NCI-H1048 (cell line): ENCODE results near the gene GNAL.

ENCODE experiments used
- DNase-seq: peaks from one replicate; lab custom pipeline; 2025; lab: John Stamatoyannopoulos, UW

The GNAL gene

DNA sequence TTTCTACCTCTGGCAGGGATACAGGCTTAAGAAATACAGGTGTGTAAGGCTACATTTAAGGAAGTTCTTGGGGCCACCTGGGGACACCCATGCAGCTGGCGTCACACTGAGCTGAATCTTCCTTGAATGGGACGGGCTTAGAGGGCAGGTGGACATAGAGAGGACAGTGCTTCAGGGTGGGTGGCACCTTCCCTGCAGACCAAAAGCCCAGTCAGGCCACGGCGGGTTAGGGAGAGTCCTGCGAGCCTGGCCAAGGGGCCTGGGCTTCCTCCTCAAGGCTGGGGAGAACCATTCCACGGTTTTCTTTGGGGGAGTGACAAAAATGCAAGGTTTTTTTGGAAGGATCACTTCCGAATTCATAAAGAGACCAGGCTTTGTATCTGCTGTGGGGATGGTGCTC lies 73.4 kb downstream of the GNAL start:
- DNase-seq, result no peak

DNA sequence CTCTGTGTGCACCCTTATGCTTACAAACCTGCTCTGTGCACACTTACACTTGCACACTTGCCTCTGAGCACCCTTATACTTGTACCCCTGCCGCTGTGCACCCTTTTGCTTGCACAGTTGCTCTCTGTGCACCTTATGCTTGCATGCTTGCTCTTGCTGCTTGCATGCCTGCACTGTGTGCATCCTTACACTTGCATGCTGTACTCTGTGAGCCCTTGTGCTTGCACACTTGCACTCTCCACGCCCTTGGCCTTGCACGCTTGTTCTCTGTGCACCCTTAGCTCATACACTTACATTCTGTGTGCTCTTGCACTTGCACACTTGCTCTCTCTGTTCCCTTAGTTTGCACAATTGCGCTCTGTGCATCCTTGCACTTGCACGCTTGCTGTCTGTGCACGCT lies 78.3 kb downstream of the GNAL start:
- DNase-seq, result no peak

DNA sequence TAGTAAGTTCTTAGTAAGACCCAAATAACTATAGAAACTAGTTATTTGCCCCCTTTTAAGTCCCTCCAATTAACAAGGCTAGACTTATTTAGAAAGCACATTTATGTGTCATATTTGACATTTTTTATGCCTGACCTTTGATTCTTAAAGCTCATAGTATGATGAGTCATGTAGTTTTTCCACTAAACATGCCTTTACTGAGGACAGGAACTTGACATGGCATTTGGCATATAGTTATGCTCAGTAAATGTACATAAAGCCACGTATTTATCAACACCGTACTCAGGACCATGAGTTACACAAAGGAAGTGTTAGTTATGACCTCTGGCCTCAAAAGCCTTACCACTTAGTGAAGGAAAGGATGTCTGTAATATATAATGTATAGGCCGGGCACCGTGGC lies 78.9 kb downstream of the GNAL start:
- no peak for DNase-seq

DNA sequence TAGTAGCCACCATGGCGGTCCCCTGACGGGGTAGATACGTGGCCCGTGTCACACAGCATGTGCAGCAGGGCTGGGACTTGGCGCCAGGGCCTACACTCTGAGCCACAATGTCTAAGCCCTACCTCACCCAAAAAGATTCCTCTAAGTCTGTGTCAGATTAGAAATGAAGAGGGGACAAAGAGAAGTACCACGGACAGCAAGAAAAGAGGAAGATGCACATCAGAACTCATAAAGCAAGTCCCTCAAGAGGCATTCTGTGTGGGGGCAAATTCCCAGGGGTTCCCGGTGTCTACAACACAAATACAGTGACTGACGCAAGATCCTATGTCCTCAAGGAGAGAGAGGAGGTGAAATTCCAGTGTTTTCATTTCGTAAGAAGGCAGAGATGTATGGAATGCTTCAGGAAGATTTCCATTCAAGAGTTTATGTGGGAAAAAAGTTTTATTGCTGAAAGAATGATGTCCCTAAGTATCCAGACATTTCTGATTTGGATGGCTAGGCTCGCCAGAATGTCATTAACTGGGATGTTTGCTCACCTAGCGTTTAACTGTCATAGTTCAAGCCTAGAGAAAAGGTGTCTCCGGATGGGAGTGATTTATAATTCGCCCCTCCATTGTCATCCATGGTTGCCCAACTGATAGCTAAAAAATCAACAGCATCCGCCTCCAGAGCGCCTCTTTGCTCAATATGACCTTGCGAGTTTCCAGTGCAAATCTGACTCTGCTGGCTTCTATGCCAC lies 86.5 kb downstream of the GNAL start:
- DNase-seq, result no peak

DNA sequence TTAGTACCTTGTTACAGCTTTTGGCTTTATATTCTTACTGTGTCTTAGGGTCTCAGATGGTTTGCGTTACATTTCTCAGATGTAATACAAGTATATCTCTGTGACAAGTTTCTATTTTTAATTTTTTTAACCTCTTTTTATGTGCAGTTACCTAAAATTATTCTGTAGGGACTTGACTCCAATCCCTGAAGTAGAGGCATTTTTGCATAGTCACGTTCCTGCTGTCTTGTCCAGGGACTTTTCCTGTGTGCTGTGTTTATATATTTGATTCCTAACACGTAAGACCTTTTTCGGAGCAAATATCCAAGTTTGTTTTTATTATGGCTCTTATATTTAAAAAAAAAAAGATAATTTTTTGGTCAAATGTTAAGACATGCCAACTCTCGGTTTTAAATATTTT lies 91.0 kb downstream of the GNAL start:
- DNase-seq, result no peak

DNA sequence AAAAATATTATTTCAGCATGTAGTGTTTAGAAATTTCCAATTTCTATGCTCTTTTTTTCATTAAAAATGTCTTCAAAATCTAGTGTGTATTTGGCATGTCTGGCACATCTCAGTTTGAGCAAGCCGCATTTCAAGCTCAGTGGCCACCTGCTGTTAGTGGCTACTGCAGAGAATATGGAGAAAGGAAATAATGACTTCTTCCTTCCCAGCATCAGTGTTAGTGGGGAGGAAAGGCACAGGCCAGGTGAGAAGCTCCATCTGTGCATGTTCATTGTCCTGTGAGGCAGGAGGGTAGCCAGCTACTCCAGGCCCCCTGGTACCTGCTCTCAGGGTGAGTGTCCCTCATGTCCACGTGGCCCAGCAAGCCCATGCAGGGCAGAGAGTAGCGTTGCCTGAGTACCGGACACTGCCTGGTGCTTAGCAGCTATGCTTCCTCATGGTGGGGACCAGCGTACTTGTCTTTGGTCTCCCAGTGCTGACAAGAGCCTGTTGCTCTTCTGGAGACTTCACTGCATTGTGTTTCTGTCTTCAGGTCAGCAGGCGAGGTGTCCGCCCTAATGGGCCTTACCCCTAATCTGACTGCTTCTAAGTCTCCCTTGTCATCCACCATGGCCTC lies 94.8 kb downstream of the GNAL start:
- no peak for DNase-seq

DNA sequence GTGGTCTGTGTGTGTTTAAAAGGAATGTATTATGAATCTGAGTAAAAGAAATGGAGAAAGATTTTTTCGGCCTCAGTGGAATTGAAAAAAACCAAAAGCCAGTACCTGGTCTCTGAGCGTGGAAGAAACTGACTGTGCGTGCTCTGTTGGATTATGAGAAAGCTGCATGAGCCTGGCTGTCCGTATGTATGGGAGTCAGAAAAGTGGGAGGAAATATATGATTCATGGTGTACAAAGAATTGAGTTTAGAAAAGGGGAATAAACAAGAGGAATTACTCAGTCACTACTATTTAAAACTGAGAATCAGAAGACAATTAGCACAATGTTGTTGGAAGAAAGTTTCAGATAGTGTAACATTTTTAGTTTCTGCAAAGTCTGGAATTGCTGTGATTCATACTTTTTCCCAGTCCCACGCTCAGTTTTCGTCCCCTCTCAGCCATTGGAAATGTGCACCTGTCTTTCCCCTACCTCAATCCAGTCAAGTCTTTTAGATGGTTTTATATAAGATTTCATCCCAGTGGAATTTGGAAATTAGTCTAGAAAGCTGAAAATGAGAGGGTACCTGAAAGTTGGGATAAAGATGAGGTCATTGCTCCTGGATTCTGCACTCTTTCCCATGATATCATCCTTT lies 95.7 kb downstream of the GNAL start:
- no peak for DNase-seq

DNA sequence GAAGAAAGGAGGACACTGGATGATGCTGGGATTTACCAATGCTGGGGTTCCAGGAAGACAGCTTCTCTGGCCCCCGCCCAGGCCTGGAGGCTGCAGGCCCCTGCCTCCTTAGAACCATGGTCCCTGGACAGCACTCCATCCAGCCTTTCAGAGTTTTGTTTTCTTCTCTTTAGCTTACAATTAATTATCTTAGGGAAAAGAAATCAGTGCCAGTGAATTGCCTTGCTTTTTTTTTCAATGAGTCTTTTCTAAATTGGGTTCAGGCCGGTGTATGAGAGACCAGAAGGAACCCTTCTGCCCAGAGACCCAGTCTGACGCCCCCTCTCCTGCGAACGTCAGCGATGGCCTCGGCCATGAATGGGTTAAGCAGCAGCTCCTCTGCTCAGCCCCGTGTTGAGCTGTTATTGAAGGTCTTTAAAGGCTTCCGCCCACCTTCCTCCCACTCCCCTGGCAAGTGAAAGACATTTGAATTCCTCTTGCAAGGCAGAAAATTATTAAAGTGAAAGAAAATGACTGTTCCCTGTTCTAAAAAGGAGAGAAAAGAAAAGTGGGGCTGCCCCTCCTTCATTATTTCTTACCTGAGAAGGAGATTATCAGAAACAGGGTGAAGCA lies 96.5 kb downstream of the GNAL start:
- DNase-seq, result no peak

DNA sequence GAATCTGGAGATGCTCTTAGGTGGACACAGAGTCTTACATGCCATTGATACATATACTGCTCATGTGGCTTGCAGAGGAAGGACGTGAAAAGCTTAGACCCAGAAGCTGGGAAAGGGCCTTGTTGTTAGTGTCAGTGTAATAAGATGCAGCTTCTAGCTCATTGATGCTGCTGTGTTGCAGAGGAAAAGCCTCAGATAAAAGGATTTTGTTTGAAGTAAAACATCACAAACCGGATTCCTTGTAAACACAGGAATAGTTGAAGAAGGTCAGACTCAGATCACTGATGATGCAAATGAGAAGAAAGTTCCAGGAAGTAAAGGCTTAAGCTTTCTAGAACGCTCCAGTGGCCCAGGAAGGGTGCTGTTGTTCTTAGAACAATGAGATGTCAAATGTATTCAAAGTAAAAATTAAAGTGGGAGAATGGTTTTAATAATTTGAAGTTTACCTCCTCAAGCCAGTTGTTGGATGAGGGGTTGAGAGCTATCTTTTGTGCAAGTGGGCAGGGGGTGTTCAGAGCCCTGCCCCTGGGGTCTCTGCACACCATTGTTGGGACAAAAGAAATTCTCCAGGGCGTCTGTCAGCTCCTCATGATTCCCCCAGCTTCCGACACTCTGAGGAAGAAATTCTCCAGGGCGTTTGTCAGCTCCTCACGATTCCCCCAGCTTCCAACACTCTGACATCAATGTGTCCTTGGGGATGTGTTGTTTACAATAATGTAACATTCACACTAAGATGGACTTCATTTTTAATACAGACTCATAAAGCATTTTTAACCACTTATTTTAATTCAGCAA lies 100.8 kb downstream of the GNAL start:
- DNase-seq, result no peak

DNA sequence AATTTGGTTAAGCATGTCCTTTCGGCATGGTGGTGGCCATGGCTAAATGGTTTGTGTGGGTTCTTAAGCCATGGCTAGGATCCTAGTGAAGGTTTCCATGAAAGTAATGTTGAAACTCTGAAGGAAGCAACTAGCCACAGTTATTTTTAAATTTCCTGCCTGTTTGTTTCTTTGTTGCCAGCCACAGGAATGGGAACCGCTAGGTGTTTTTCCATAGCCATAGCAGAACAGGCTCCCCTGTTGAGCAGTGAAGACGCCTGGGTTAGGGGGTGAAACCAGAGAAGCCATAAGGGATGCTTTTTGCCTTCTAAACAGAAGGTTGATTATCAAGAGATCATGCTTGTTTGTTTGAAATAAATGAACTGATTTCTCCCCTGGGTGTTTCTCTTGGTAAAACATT lies 102.1 kb downstream of the GNAL start:
- DNase-seq, result no peak

DNA sequence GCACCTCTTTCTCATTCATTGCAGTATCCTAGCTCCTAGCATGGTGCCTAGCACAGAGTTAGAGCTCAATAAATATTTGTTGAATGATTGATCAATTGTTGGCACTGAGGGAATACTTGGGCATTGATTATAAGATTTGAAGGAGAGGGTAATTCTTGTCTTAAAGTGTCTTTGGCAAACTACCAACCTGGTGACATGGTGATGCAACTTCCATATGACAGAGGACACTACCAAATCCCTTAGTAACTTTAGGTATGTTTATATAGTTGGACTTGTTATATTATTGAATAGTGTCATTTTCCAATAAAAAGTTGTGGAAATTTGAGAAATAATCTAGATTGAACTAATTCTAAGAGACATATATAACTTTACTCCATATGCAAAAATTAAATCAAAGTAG lies 103.6 kb downstream of the GNAL start:
- no peak for DNase-seq

DNA sequence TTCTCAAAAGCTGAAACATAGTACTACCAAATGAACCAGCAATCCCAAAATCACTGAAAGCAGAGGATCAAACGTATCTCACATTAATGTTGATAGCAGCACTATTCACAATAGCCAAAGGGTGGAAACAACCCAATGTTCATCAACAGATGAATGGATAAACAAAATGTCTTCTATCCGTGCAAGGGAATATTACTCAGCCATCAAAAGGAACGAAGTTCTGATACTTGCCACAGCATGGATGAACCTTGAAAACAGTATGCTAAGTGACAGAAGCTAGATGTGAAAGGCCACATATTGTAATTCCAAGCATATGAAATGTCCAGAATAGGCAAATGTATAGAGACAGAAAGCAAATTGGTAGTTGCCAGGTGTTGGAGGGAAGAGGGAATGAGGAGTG lies 105.1 kb downstream of the GNAL start:
- DNase-seq, result no peak

DNA sequence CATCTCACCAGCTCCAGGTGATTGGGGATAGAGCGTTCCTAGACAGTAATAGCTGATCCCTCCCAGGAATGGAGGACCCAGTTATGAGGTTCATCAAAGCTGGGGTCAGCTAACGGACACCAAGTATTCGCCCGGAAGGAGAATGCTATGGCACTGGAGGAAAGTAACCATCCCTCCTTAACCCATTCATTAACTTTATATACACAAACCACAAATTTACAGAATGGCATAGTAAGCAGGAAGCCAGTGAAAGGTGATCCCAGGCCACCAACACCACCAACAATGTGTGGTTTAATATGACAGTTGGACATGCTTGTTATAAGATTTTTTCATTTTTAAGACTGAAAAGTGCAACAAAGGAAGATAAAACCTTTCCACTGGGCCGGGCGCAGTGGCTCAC lies 106.9 kb downstream of the GNAL start:
- no peak for DNase-seq

DNA sequence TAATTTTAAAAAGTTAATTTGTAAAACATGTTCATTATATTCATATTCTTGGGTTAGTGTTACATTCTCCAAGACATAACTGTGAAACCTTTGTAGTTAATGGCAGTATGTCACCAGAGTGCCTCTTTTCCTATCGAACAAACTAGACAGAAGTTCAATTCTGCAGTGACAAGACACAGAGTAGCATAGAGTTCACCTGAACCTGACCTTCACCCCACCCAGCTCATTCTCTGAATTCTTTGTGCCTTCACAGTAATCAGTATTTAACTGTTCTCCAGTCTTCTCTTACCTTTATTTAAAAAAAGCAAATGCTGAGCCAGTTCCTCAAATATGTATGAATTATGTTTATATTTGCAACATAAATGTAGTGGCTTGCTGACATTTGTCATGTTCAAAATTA lies 109.2 kb downstream of the GNAL start:
- no peak for DNase-seq

DNA sequence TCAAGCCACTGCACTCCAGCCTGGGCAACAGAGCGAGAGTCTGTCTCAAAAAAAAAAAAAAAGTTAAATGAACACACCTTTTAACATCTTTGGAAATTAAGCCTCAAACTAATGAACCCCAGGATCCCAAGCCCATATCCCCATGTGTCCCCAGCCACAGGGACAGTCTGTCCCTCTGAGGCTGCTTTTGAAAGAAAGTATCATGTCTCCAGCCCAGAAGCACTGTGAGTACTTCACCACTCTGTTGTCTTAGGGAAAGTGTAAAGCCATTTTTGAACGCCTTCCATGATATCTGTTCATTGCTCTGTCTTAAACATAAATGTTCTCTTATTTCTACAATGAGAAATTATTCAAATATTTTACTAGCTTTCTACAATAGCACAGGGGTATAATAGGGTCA lies 110.0 kb downstream of the GNAL start:
- DNase-seq, result no peak

DNA sequence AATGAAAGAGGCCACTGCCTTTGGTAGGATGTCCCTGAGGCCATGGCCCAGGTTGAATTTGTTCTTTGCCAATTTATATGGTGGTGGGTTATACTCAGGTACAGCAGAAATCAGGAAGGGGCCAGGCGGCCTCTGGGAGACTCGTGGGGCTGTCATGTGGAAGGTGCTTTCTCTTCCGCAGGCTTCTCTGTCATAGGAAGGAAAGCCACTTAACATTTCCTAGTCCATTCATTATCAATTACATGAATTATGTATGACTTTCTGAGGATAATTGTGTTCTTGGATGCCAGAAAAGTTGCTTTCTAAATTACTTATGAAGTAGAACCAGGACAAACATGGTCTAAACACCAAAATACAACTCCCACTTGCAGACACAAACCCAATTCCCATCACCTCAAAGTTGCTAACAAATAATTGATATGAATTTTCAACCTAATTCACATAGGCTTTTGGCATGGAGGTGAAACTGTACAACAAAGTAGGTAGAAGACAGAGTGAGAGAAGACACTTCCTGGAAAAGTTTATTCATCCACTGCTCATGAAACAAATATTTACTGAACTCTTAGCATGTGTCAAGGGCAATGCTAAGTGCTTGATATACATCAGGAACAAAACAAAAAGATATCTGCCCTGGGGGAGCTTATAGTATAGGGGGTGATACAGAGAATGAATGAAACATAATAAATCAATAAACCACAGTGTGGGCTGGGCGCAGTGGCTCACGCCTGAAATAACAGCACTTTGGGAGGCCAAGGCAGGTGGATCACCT lies 111.7 kb downstream of the GNAL start:
- no peak for DNase-seq

DNA sequence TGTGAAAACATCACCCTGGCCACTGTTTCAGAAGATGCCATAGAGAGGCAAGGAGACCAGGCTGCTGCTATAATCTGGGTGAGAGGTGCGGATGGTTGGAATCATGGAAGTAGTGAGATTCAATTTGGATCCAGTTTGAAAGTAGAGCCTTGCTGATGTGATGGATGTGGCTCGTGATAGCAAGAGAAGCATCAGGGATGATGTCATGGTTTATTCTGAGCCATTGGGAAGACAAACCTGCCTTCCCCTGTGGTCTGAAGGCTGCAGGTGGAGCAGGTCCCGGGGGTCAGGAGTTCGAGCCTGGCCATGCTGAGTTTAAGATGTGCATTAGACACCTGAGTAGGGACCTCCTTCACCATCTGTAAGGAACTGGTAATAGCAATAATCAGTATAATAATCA lies 112.5 kb downstream of the GNAL start:
- DNase-seq, result no peak

DNA sequence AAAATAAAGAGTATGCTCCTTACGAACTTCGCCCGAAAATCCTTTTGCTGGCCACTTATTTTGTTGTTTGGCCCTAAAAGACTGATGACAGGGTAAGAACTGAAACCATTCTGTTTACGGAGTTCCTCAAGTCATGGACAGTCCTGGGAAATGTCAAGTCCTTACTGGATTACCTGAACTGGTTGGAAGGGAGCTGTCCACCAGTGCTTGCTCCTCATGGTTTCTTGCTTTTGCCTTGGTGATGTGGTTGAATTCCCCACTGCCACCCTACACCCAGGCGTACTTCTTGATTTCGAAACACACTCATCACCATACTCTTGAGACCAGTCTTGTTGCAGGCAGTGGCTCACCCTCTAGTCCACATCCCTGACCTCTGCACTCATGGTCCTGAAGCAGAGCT lies 113.1 kb downstream of the GNAL start:
- DNase-seq, result no peak

DNA sequence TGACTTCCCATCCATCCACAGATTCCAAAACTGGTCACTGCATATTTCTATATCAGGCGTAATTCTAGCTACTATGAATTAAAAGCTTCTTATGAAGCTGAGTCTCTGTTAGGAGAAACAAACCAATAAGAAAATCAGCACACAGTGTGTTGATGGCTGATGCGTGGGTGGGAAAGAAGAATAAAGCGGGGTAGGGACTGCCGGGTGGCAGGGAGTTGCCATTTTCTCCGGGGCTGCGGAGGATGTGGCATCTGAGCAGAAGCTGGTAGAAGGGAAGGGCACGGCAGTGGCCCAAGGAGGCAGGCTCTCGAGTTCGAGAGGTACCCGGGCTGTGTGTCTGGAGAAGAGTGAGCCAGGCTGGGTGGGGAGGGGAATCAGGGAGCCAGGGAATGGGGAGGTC lies 113.5 kb downstream of the GNAL start:
- DNase-seq, result no peak

DNA sequence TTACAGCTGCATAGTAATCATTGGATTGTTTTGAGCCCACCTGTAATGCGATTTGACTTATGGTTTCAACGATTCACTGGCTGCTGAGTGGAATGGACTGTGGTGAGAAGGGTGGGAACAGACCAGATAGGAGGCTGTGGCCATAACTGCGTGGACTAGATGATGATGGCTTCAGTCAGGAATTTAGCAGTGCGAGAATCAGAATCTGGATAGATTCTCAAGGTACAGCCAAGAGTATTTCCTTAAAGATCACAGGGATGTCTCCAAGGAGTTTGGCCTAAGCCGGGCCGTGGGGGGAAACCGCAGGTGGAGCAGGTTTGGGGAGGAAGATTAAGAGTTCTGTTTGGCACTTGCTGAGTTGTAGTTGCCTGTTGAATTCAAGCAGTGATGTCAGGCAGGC lies 118.2 kb downstream of the GNAL start:
- no peak for DNase-seq

DNA sequence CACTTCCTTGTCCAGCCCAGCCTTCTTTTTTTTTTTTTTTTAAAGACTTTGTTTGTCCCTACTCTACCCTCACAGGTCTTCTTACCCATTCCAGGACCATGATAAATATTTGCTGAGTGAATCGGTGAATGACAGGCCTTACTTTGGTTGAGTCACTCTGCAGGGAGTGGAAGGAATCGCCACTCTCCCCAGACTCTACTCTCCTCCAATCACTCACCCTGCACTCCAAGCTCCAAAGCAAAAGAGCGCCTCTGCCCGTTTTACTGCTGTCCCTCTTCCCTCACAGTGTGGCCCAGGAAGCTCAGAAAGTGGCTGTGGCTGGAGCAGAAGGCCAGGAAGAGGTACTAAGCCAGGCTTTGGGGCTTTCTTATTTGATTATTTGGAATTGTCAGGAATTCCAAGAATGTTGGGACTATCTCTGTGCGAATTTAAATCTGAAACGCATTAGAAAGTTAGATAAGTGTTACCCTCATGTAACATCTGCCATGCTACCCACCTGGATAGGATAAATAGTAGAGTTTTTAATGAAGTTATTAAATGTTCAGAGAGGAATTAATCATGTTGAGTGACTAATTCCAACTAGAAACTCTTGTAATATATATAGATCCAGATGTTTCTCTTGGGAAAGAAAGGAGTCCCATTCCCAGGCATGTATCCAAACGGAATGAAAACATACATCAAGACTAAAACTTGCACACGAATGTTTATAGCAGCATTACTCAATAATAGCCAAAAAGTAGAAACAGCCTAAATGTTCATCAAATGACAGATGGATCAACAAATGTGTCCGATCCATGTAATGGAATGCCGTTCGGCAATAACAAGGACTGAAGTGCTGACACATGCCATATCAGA lies 119.2 kb downstream of the GNAL start:
- no peak for DNase-seq
